GM19240 (cell line): ENCODE data around the gene METTL23.

ENCODE experiments used
- DNase-seq: peaks from one replicate; pipeline ENCODE4 v3.0.0; 2011; ENCODE audit warnings: low spot score; ENCODE audit not compliant: insufficient read length

The METTL23 gene

DNA sequence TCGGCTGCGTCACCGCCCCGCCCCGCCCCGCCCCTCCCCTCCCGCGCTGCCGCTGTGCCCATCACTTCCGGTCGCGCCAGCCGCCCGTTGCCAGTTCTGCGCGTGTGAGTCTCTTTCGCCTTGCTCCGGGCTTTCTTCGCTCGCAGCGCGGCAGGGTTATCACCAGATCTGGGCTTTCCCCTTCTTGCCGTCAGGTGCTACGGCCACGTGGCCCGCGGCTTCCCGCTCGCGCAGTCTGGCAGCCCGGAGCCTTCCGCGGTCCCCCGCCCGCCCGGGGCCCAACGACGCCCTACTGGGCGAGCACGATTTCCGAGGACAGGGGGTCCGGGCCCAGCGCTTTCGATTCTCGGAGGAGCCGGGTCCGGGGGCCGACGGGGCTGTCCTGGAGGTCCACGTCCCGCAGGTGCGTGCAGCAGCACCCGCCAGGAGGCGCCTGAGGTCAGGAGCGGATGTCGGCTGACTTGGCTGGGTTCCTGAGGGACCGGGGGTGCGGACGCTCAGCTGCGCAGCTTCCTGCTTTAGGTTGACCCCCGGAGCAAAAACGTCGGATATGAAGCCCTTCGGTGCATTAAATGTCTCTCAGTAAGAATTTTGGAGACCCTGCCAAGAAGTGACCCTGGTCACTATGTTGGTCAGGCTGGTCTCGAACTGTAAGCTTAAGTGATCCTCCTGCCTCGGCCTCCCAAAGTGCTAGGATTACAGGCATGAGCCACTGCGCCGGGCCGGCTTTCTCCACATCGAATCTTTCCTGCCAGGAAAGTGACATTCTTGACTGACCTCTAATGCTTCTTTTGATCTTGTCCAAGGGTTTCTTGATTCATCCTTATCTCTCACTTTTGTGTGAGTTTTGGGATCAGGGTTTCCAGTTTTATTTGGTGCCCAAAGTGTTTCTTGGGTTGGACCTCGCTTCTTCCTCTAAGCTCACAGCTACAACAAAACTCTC lies at the start of gene METTL23:
TSS of gene METTL23 (plus strand) at position 64 of the 943 bp plus-strand sequence. CDS start 2,872 bp downstream, outside the sequence.
- no peak for DNase-seq

DNA sequence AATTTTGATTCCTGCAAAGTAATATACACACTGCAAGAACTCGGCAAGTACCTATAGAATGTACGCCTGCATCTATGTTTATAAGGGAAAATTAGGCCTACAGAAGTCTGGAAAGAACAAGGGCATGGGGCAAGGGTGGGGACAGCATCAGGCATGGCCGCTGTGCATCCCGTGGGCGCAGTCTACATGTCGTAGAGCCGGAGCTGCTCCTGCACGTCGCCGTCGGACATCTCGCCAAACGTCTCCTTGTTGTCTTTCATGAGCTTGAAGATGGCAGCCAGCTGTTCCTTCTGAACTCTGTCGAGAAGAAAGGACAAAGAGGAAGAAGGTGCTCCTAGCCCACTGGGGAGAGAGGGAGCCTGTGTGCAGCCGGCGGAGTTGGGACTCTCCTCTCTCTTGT lies 49.2 kb upstream of the METTL23 start:
- no peak for DNase-seq

DNA sequence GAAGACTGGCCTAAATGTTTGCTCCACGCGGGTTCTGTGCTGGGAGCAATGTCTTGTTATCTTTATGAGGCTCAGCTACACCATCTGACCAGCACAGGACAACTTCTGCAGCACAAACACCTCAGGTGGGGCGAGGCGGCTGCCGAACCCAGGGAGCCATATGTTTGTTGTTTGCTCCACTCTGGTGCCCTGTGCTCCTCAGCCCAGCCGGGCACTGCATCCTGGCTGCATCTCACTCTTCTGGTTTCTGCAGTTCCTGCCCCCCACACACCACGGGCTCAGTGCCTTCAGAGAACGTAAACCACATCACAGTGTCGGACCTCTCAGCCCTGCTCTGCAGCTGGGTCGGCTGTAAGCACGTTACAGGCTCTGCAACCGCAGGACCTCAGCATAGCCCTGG lies 48.3 kb upstream of the METTL23 start:
- no peak for DNase-seq

DNA sequence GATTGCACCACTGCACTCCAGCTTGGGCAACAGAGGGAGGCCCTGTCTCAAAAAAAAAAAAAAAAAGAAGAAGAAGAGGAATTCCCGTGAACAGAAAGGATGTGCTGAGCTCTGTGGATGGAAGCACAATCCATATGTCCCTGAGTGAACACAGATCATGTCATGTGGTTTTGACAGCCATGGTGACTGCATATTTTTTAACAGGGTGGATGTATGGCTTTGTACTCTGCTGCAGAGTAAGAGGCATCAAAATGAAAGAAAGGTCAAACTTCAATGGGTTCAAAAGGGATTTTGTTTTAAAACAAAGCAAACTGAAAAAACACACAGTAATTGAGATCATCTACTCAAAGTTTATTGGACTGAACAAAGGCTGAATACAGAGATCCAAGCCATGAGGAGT lies 47.4 kb upstream of the METTL23 start:
- DNase-seq = no peak

GRCh38 chr17:76681222-76682137 lies 45.2 kb upstream of the METTL23 start:
- peak; percentile 58 for DNase-seq

DNA sequence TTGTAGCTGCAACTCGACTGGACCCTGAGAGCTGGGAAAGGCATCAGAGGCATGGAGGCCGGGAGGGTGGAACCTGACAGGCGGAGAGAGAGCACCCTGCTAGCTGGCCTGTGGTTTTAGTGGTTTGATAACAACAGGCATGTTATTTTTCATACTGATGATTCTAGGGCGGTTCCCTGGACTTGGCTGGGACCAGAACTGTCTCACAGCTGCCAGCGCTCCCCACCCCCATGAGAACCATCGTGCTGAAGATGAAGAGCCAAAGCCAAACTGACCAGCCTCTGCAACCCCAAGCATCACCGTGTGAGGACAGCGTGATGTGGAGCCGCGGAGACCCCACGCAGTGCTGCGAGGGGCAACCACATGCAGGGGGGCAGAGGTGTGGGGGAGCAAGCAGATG lies 44.3 kb upstream of the METTL23 start:
- DNase-seq = no peak

DNA sequence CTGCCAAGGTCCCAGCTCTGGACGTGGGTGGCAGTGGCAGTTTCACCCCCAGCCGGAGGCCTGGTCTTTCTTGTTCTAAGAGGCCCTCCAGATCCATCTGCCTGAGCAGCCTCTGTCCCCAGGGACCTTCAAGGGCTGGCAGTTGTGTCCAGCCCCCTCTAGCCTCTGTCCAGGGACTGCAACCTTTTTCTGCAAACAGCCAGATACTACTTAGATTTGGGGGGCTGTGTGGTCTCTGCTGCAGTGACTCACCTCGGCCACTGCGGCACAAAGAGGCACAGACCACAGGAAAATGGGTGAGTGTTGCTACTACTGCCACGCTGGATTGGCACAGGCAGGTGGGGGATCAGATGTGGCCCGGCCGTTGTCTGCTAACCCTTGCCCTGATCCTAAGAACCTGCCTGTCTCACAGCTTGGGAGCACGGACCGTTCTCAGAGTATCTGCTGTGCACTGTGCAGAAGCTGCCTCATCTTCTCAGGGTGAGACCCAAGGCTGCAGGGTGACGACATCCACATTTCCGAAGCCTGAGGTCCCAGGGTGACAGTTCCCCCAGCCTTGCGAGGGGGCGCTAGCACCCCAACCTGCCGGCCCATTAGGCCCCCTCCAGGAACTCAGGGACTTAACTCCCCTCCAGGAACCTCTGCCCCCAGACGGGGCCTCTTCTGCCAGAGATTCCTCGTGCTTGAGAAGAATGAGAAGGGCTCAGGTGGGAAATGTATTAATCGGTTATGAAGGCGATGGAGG lies 43.5 kb upstream of the METTL23 start:
- DNase-seq = no peak

DNA sequence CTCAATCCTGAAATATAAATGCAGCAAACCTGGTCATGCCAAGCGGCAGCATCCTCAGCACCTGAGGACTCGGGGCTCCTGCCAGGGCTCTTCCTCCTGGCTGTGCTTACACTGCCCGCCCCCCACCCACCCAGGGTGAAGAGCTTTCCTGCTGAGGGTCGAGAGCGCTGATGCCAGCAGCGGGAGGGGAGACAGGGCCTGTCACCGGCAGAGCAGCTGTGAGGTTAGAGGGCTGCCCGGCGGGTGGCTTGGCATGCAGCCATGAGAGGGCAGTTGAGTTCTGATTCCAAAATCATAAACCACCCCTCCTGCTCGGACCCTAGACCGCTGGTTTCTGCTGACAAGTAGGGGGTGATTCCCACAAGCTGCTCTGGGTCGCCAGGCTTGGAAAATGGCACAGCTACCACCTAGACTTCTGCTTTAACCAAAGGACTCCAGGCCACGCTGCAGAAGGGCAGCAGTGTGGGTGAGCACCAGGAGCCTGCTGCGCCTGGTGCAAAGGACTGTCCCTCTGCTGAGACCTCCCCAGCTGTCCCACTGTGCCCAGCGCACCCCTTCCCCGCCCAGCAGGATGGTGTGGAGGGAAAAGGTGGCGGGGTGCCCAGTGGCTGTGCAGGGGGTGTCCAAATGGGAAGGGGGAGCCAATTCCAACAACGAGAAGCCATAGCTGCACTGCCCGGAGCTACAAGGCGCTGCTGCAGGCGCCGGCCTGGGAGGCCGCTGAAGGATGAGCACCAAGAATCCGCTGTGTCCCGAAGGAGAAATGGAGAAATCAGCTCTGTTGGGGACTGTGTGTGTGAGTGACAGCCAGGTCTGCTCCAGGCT lies 42.5 kb upstream of the METTL23 start:
- DNase-seq = no peak

DNA sequence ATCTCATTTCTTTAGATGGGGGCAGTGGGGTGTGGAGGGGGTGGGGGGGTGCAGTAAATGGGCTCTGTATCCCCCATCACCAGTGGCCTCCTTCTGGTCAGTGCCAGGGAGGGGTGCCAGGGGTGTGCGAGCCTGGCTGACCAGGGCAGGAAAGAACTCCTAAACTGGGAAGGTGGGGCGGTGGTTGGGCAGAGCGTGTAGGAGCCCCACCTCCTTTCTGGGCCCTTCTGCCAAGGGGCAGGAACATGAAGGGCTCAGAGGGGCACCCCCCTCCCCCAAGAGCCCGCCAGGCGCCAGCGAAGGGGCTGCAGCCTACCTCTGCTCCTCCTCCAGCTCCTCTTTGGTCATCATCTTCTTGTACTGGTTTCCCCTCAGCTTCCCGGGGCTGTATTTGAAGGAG lies 41.9 kb upstream of the METTL23 start:
- no peak for DNase-seq

GRCh38 chr17:76685366-76685765 lies 41.3 kb upstream of the METTL23 start:
- no peak for DNase-seq

DNA sequence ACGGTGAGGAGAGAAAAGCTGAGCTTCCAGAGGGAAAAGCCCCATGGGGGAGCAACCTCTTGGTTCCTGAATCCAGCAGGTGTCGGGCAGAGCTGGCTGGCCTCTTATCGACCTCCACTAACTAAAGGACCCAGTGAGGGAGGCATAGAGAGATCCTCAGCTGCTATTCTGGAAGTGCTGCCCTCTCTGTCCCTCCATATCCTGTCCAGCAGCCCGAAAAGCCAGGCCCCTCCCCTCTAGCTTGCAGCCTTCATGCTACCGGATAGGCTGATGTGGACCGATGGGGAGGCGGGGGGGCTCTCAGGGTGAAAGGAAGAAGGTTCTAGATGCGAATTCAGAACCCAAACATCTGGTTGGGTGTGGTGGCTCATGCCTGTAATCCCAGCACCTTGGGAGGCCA lies 40.8 kb upstream of the METTL23 start:
- DNase-seq = no peak

DNA sequence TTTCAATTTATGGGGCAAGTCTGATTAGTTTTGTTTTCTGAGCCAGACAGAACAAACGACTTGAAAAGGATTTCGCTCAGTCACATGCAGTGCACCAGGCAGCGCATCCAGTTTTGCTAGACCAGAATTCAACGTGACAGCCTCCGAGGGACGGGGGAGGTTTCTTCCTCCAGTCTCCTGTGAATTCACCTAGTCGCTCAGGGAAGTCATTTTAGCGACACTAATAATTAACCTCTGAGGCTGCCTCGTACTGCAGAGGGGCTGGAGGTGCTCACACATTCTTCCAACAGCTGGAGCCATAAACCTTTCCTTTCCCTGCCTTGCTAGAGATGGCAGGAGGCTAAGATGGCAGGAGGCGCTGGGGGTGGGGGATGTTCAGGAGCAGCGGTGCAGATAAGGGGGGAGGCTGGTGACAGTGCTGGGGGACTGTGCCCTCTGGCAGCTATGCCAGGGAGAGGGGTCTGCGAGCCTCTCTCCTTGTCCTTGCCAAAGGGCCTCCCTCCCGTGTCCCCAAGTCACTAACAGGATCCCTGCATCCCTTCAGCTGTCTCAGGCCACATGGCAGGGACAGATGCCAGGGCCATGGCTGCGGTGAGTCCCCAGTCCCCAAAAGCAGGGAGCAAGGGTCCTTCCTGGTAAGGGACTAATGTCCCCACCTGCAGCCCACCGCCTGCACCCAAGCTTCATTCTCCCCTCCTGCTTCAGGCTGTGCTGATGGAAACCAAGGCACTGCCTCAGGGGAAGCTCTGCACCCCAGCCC lies 39.9 kb upstream of the METTL23 start:
- no peak for DNase-seq

- DNase-seq = no peak
Observed at GRCh38 chr17:76687298-76688164, 39.1 kb upstream of the METTL23 start.

DNA sequence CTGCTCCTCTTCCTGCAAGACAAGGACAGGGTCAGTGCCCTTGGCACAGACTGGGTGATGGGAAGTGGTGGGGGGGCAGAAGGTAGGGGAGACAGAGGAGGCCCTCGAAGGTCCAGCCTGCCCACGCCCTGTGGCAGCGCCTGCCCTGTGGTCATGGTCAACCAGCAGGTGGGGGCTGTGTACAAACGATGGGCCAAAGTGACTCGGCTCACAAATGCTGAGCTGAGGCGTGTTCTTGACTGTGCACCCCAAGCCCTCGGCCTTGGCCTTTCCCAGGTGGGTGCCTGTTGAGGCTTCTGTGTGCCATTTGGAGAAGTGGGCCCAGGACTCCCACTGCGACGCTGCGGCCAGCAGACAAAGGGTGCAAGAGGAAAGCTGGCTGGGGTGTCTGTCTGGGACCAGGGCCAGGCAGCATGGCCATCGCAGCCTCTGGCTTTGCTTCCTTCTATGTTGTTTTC lies 38.4 kb upstream of the METTL23 start:
- DNase-seq = no peak

DNA sequence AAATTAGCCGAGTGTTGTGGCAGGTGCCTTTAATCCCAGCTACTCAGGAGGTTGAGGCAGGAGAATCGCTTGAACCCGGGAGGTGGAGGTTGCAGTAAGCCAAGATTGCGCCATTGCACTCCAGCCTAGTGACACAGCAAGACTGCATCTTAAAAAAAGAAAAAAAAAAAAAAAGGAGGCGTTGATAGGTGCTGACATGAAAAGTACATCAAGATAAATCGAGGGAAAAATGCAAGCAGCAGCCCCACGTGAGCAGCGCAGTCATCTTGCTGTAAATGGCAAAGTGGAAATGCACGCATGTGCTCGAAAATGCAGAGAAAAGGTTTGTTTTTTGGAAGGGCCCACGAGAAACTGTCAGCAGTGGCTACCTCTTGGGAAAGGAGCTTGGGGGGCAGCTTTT lies 36.8 kb upstream of the METTL23 start:
- DNase-seq = no peak

GRCh38 chr17:76690596-76691280 lies 35.9 kb upstream of the METTL23 start:
- no peak for DNase-seq

GRCh38 chr17:76691379-76692191 lies 35.1 kb upstream of the METTL23 start:
- DNase-seq = no peak
